Measurements from ENCODE around the gene YWHAG. TPM values are rescaled to one million over a fixed set of nuclear protein-coding genes. Genes with fewer than 3 reads are reported as not detected.
A peak's percentile ranks its signal among the peaks of the same experiment; 100 is the strongest.

YWHAG gene
- total and polyA plus RNA-seq, 2 of the 13 experiments (the other 11 are each of a cell fraction or from before 2014, with no cell fraction given) = 36.9 to 67.5 TPM

DNA sequence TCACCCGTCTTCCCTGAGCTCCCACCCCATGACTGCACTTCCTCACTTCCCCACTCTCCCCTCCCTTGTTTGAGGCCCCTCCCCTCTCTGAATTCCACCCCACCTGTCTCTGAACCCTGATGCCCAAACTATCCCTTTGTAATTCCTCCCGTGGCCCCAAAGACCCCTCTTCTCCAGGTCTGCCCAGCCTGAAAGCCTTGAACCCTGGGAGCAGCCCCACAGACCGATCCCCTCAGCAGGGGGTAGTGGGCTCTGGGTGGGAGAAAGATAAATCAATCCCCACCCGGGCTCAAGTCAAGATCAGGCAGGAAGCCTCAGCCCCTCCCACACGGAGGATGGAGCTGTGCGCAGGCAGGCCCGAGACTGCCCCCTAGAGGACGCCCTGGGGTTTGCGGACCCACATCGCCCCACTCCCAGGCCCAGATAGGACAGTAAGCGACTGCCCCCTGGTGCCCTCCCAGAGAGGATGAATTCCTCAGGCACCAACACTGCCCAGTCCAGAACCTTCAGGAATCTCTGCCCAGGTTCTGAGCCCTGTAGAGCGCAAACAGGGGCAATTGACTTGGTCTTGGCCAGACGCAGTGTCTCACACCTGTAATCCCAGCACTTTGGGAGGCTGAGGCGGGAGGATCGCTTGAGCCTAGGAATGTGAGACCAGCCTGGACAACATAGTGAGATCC, 44.6 kb downstream of the YWHAG start (continued):
- TF ChIP-seq PRMT3 (CRISPR knock-in tag; IDR thresholded peaks at IDR 0.05; ENCODE audit: borderline replicate concordance, low read depth) (no peak), ZNF124 (CRISPR knock-in tag; IDR thresholded peaks at IDR 0.05) (peak; percentile 92; the same call in 1 of the 2 replicates), ZFP41 (CRISPR knock-in tag; IDR thresholded peaks at IDR 0.05; ENCODE audit: borderline replicate concordance) (no peak; the same call in 1 of the 2 replicates), FOXJ3 (CRISPR knock-in tag; IDR thresholded peaks at IDR 0.05; ENCODE audit: borderline replicate concordance) (0 out of 2 replicates have a peak, but pooled peaks have one; percentile 36), PHF21A (CRISPR knock-in tag; IDR thresholded peaks at IDR 0.05) (peak; percentile 62; the same call in 1 of the 2 replicates), EED (CRISPR knock-in tag; IDR thresholded peaks at IDR 0.05) (no peak), KAT2B (IDR thresholded peaks at IDR 0.05; ENCODE audit: borderline replicate concordance, low read depth, low read length) (no peak), ZNF781 (CRISPR knock-in tag; IDR thresholded peaks at IDR 0.05; ENCODE audit: borderline replicate concordance, not compliant biosample characterization) (peak; percentile 33), ZBTB7A (CRISPR knock-in tag; IDR thresholded peaks at IDR 0.05) (peak; percentile 76; the same call in 1 of the 2 replicates), IRF2 (CRISPR knock-in tag; IDR thresholded peaks at IDR 0.05) (peak; percentile 73; the same call in 1 of the 2 replicates), ZNF44 (CRISPR knock-in tag; IDR thresholded peaks at IDR 0.05) (no peak), POLR2AphosphoS5 (IDR thresholded peaks at IDR 0.05; ENCODE audit: low read depth, low read length) (no peak), ZKSCAN8 (CRISPR knock-in tag; IDR thresholded peaks at IDR 0.05; ENCODE audit: borderline replicate concordance) (peak; percentile 72; the same call in 1 of the 2 replicates), ZNF274 (CRISPR knock-in tag; IDR thresholded peaks at IDR 0.05) (no peak), ZNF572 (CRISPR knock-in tag; IDR thresholded peaks at IDR 0.05) (0 out of 2 replicates have a peak, but pooled peaks have one; percentile 32), SP1 (IDR thresholded peaks at IDR 0.05) (no peak), SP1 (CRISPR knock-in tag; IDR thresholded peaks at IDR 0.05) (peak; percentile 73), CBFB (CRISPR knock-in tag; IDR thresholded peaks at IDR 0.05) (peak; percentile 46; the same call in 1 of the 2 replicates), MED13 (CRISPR knock-in tag; IDR thresholded peaks at IDR 0.05) (no peak), ZNF549 (CRISPR knock-in tag; IDR thresholded peaks at IDR 0.05) (no peak)
- TF ChIP-seq, protein P1, sequence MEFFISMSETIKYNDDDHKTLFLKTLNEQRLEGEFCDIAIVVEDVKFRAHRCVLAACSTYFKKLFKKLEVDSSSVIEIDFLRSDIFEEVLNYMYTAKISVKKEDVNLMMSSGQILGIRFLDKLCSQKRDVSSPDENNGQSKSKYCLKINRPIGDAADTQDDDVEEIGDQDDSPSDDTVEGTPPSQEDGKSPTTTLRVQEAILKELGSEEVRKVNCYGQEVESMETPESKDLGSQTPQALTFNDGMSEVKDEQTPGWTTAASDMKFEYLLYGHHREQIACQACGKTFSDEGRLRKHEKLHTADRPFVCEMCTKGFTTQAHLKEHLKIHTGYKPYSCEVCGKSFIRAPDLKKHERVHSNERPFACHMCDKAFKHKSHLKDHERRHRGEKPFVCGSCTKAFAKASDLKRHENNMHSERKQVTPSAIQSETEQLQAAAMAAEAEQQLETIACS (CRISPR knock-in tag; IDR thresholded peaks at IDR 0.05) = no peak
- TF ChIP-seq, protein P2, sequence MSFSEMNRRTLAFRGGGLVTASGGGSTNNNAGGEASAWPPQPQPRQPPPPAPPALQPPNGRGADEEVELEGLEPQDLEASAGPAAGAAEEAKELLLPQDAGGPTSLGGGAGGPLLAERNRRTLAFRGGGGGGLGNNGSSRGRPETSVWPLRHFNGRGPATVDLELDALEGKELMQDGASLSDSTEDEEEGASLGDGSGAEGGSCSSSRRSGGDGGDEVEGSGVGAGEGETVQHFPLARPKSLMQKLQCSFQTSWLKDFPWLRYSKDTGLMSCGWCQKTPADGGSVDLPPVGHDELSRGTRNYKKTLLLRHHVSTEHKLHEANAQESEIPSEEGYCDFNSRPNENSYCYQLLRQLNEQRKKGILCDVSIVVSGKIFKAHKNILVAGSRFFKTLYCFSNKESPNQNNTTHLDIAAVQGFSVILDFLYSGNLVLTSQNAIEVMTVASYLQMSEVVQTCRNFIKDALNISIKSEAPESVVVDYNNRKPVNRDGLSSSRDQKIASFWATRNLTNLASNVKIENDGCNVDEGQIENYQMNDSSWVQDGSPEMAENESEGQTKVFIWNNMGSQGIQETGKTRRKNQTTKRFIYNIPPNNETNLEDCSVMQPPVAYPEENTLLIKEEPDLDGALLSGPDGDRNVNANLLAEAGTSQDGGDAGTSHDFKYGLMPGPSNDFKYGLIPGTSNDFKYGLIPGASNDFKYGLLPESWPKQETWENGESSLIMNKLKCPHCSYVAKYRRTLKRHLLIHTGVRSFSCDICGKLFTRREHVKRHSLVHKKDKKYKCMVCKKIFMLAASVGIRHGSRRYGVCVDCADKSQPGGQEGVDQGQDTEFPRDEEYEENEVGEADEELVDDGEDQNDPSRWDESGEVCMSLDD (CRISPR knock-in tag; IDR thresholded peaks at IDR 0.05; ENCODE audit: borderline replicate concordance) = no peak
- TF ChIP-seq, protein P3, sequence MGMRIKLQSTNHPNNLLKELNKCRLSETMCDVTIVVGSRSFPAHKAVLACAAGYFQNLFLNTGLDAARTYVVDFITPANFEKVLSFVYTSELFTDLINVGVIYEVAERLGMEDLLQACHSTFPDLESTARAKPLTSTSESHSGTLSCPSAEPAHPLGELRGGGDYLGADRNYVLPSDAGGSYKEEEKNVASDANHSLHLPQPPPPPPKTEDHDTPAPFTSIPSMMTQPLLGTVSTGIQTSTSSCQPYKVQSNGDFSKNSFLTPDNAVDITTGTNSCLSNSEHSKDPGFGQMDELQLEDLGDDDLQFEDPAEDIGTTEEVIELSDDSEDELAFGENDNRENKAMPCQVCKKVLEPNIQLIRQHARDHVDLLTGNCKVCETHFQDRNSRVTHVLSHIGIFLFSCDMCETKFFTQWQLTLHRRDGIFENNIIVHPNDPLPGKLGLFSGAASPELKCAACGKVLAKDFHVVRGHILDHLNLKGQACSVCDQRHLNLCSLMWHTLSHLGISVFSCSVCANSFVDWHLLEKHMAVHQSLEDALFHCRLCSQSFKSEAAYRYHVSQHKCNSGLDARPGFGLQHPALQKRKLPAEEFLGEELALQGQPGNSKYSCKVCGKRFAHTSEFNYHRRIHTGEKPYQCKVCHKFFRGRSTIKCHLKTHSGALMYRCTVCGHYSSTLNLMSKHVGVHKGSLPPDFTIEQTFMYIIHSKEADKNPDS (CRISPR knock-in tag; IDR thresholded peaks at IDR 0.05) = no peak
- TF ChIP-seq, protein P4, sequence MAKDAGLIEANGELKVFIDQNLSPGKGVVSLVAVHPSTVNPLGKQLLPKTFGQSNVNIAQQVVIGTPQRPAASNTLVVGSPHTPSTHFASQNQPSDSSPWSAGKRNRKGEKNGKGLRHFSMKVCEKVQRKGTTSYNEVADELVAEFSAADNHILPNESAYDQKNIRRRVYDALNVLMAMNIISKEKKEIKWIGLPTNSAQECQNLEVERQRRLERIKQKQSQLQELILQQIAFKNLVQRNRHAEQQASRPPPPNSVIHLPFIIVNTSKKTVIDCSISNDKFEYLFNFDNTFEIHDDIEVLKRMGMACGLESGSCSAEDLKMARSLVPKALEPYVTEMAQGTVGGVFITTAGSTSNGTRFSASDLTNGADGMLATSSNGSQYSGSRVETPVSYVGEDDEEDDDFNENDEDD (CRISPR knock-in tag; IDR thresholded peaks at IDR 0.05; ENCODE audit: borderline replicate concordance) = 0 out of 2 replicates have a peak, but pooled peaks have one; percentile 26
